CD4-positive, alpha-beta T cell treated with Interleukin-4 for 1 hour (primary cell): ENCODE data around the gene MAJIN.

ENCODE experiments used
- DNase-seq, 2 donors: peaks; one replicate each; pipeline ENCODE4 v3.0.0-alpha.2; 2020 to 2022

MAJIN gene

GRCh38 chr11:64929625-64930024 lies 42.3 kb downstream of the MAJIN start:
- DNase-seq: no peak

DNA sequence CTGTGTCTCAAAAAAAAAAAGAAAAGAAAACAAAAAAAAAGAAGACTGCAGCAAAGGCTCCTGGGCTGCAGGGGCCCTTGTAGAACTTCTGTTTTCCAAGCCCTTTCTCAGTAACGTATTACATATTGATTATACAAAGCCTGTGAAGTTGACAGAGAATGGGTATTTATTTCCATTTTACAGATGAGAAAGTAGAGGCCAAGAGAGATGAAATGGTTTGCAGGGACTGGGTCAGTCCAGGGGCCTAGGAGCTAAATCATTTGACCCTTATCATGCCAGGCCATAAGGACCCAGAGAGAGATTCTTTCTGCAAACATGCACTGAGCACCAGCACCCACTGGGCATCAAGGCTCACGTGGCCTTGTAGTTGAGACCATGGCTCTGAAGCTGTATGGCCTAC lies 43.0 kb downstream of the MAJIN start:
- DNase-seq: no peak

DNA sequence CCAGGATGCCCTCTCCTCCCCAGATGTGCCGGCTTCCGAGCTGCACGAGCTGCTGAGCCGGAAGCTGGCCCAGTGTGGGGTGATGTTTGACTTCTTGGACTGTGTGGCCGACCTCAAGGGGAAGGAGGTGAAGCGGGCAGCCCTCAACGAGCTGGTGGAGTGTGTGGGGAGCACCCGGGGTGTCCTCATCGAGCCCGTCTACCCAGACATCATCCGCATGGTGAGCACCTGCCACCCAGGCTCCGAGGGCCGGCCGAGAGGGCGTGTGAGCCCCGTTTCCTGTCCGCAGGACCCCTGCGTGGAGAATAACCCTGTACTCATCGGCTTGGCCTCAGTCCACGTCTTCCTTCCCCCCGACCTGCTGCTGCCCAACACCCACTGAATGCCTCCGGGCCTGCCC lies 45.2 kb downstream of the MAJIN start:
- no peak for DNase-seq

GRCh38 chr11:64925536-64926436 lies 46.1 kb downstream of the MAJIN start:
- no peak for DNase-seq

GRCh38 chr11:64924910-64925284 lies 47.0 kb downstream of the MAJIN start:
- no peak for DNase-seq

GRCh38 chr11:64923944-64924909 lies 47.7 kb downstream of the MAJIN start, which contains the start of gene PPP2R5B:
Gene PPP2R5B, plus strand, starts transcription at chr11:64924689. Its CDS starts 1,046 bp downstream, at chr11:64925735.
- DNase-seq: peak; percentile 91 to 92

GRCh38 chr11:64923151-64923661 lies 48.7 kb downstream of the MAJIN start:
- DNase-seq: no peak

DNA sequence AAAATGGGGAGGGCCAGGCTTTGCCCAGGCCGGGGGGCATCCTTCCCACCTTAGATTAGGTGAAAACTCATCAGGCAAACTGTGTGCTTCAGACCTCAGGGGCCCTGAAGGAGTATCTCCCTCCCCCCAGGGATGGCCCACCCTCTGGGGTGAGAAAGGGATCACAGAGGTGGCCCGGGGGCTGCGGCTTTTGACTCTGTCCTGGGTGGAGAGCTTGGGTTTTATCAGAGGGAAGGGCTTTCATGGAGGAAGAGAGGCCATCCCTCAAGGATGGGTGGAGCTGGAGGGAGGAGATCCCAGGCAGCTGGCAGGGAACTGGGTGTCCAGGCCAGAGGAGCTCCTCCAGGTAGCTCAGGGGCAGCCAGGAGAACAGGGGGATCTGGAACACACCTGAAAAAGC lies 50.5 kb downstream of the MAJIN start:
- no peak for DNase-seq

DNA sequence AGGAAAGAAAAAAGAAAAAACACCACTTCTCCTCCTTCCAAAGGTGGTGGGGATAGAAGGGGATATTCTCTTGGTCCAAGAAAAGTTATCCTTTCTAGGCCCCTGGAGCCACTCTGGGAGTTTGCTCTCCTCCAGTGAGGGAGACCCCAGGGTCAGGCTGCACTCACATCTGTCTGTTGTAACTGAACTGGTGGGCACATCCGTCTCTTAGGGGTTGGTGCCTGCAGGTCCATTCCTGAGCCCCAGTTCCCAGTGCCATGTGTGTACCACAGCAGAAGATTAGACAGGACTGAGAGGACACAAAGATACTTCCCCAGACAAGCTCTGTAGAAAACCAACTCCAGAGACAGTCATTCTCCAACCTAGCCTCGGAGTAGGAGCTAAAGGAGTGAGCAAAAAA lies 51.8 kb downstream of the MAJIN start:
- no peak for DNase-seq

- no peak for DNase-seq
These were observed 52.3 kb downstream of the MAJIN start for GRCh38 chr11:64919627-64920026.

DNA sequence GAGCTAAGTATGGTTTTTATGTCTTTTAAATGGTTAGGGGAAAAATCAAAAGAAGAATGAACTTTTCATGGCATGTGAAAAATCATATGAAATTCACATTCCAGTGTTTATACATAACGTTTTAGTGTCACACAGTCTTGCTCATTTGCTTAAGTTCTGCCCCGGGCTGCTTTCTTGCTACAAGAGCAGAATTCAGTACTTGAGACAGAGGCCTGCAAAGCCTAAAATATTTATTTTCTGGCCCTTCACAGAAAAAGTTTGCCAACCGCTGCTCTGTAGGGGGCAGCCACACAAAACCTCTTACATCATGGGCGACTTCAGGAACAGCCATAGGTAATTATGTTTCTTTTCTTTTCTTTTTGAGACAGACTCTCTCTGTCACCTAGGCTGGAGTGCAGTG lies 53.9 kb downstream of the MAJIN start:
- no peak for DNase-seq

DNA sequence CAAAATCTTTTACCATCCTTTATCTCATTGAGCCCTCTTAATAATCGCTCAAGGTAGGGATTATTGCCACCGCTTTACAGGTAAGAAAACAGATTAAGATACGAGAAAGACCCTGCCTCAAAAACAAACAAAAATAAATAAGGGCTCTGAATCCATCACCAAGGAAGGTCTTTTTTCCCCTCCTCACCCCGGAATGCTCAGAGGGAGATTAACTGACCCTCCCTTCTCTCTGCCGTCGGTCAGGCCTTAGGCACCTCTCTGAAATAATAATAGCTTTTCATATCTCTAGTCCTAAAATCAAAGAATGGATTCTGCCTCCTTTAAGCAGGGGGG lies 54.3 kb downstream of the MAJIN start:
- DNase-seq: no peak

- peak; percentile 99 to 100 for DNase-seq
These were observed 54.9 kb downstream of the MAJIN start, which contains the start of gene ATG2A for GRCh38 chr11:64916775-64917662. Gene ATG2A, minus strand, starts transcription at chr11:64917209. Its CDS starts 74 bp downstream, at chr11:64917135.

DNA sequence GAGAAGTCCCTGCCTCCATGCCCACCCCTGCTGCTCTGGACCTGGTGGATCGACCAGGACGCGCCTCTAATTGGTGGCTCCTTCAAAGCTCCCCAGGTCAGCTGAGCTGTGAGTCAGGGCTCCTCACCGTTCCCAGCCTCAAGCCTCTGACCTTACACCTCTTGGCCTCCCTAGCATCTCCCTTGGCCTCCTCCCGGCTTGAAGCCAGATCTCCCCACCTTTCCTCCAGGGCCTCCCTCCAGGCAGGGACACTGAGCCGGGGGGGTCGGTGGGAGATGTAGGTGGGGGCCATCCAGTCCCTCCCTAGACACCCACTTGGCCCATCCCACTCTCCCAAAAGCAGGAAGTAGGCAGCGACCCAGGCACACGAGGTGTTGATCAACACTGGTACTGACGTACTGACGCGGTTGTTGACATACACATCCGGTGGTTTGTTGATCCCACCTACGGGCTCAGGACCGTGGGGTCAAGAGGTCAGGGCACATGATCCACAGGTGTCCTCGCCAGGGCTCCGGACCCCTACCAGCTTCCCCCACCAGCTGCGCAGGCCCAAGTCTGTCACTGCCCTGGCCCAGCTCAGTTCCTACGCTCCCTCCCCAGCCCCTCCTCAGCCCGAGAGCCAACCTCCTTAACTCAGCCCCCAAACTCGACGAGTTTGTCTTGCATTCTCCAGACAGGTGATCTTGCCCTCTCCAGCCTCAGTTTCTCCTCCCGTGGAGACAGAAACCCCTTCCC lies 55.7 kb downstream of the MAJIN start:
- peak; percentile 68 for DNase-seq

DNA sequence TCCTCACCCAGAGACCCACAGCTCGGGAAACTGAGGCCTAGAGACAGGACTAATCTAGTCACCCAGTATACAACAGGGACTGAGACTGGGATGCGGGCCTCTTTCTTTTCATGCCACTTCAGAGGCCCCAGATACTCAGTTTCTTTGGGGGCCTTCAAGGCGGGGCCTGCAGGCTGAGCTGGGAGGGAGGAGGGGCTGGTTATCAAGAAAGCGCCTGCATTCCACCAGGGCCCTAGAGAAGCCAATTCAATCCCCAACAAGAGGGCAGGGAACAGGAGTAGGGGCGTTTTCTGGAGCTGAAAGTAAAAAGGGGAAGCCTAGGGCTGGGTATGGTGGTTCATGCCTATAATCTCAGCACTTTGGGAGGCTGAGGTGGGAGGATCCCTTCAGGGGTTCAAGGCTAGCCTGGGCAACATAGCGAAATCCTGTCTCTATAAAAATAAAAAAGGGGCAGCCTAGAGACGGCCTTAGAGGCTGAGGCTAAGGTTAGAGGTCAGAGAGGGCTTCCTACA lies 56.5 kb downstream of the MAJIN start:
- no peak for DNase-seq

DNA sequence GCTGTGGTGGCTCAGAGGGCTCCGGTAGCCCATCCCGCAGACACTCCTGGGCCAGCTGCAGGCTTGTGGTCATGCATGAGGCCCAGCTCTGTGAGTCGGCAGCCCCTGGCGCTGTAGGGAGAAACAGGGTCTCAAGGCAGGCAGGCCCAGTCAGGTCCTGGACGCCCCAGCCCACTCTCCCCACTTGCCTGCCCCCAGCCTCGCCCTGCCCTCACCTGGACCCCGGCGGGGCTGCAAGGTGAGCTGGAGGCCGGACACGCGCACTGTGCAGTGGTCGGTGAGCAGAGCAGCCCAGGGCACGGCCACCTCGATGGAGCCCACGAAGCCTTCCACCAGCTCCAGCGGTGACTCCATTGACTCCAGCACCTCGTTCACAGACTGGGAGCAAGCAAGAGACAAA lies 57.8 kb downstream of the MAJIN start:
- DNase-seq: no peak

GRCh38 chr11:64913171-64913727 lies 58.7 kb downstream of the MAJIN start:
- no peak for DNase-seq

DNA sequence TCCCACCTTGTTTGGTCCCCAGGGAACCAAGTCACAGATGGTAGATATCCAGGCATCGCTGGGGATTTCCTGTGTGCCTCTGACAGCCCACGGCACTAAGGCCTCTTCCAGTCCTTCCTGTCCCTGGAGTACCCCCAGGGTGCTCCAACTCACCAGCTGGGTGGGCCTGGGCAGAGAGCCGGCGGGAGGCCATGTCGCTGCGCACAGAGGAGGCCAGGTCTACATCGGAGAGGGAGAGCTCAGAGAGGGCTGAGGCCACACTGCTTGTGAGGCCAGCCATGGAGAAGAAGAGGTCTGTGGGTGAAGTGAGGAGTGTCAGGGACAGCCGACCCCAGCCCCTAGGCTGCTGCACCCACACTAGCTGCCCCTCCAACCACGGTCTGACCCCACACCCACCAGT lies 60.2 kb downstream of the MAJIN start:
- DNase-seq: no peak

DNA sequence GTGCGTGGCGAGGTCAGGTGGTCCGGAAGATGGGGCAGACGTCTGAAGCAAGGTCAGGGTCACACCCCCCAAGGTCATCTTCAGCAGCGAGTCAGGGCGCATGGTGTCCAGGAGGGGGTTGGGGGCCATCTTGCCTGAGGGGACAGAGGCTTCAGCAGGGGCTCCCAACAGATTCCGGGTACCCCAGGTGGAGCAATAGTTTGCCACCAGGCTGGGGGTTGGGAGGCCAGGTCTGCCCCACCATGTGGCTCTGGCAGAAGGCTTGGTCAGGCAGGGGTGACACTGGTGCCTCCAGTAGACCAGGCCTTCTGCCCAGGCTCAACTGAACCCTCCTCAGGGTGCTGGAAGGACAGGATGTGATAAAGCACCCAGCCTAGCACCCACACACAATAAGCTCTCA lies 60.8 kb downstream of the MAJIN start:
- no peak for DNase-seq

GRCh38 chr11:64910451-64911093 lies 61.3 kb downstream of the MAJIN start:
- DNase-seq: no peak
